Embryonic facial prominence (tissue), 1 donor: ENCODE results near the gene AJM1.
"Not testable (repeated sequence)": the region's sequence is repeated elsewhere in the genome, so short reads cannot be mapped to it uniquely, and the experiment has no call there.

Source experiments
- DNase-seq: peaks from one replicate; pipeline ENCODE4 v3.0.0-alpha.2; 2016; ENCODE audit errors: extremely low spot score

Gene AJM1

DNA sequence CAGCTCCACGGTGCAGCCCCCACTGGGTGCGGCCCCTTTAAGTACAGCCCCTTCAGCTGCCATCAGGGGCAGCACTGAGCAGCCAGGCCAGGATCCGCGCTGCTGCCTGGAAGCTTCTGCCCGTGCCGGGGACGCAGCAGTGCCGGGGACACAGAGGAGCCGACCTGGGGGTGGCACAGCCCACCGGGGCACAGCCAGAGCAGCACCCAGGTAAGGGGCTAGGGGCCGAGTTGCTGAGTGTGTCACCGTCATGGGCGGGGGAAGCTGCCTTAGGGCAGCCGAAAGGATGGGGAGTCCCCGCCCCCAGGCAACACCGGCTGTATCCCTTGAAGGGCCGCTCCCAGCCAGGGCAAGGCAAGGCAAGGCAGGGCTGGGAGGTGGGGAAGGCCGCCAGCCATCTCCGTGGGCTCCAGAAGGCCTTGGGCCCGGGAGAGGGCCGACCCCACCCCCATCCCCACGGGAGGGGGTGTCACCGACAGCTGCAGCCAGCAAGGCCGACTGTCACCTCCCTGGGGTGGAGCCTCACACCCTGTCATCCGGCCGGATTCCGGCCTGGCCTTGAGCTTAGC is at the start of gene AJM1:
Gene AJM1 (plus strand): TSS at position 99 of the 569 bp plus-strand sequence. CDS start 1,937 bp downstream, outside the sequence.
- not testable (repeated sequence) for DNase-seq

DNA sequence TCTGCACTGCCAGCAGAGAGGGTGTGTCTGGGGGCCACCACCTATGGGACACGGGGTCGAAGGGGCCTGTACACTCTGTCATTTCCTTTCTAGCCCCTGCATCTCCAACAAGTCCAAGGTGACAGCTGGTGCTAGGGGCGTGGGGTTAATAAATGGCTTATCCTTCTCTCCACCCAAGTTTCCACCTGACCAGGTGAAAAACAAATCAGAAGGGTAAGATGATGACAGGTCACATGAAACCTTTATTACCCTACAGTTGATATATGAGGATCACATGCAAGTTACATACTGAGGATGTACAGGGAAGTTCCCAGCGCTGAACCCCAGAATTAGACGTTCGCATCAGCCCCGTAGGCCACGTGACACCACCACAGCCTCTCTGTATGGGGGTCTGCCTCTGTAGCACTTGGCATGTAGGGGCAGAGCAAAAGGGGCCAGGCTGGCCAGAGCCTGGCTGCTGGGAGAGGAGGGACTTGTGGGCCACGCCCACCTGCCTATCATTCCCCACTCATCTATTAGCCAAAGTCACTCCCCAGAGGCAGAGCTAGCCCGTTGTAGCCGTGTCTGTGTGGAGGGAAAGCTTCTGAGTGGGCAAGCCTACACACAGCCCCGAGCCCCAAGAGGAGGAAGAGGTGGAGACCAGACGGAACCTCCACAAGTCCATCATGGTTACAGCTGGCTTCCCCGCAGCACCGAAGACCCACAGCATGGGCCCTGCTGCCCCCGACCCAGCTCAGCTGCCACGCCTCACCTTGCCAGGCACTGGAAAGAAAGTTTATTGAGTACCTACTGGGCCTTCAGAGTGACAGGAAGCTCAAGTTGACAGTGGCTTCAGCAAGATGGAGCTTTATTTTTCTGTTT is 49.0 kb upstream of the AJM1 start:
- DNase-seq: no peak

GRCh38 chr9:136794281-136794999 is 47.8 kb upstream of the AJM1 start:
- DNase-seq: no peak

GRCh38 chr9:136795000-136795348 is 47.3 kb upstream of the AJM1 start:
- DNase-seq: no peak

- DNase-seq: no peak
These were observed 46.0 kb upstream of the AJM1 start, which contains the start of gene CCDC183 for GRCh38 chr9:136796238-136796774. CCDC183 (plus strand) TSS chr9:136796338; CDS start chr9:136796398, 60 bp downstream.

DNA sequence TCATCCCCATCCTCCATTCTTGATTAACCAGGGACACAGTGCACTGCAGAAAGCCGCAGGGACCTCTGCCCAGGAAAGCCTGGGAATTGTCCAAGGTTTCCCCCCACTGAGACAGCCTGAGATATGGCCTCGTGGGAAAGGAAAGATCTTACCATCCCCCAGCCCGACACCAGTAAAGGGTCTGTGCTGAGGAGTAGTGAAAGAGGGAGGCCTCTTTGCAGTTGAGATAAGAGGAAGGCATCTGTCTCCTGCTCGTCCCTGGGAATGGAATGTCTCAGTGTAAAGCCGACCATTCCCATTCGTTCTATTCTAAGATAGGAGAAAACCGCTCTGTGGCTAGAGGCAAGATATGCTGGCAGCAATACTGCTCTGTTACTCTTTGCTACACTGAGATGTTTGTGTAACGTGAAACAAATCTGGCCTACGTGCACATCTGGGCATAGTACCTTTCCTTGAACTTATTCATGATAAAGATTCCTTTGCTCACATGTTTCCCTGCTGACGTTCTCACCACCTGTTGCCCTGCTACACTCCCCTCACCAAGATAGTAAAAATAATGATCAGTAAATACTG is 45.4 kb upstream of the AJM1 start:
- not testable (repeated sequence) for DNase-seq

GRCh38 chr9:136798708-136799078 is 43.6 kb upstream of the AJM1 start:
- DNase-seq: no peak

GRCh38 chr9:136799079-136799853 is 43.0 kb upstream of the AJM1 start:
- DNase-seq: no peak

DNA sequence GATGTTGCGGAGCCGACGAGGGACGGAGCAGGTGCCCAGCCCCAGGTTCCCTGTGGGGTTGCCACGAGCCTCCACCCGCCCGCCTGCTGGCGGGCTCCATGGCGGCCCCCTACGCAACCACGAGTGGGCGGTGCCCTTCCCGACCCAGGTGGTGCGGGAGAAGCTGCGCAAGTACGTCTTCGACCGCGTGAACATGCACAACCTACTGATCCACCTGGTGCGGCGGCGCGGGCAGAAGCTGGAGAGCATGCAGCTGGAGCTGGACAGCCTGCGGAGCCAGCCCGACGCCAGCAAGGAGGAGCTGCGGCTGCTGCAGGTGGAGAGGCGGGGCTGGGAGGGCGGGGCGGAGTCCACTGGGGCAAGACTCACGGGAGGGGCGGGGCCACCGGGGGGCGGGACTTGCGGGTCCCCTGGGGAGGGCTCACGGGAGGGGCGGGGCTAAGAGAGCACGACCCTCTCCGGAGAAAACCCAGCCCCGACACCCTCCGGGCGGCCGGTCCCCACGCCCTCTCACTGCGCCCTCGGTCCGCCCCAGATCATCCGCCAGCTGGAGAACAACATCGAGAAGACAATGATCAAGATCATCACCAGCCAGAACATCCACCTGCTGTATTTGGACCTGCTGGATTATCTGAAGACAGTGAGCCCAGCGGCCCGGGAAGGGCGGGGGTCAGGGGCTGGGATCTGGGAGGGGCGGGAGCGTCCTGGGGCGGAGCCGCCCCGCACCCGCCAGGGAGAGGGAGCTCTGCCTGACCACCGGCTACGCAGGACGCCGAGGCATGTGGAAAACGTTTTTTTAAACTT is 42.2 kb upstream of the AJM1 start:
- DNase-seq: no peak

DNA sequence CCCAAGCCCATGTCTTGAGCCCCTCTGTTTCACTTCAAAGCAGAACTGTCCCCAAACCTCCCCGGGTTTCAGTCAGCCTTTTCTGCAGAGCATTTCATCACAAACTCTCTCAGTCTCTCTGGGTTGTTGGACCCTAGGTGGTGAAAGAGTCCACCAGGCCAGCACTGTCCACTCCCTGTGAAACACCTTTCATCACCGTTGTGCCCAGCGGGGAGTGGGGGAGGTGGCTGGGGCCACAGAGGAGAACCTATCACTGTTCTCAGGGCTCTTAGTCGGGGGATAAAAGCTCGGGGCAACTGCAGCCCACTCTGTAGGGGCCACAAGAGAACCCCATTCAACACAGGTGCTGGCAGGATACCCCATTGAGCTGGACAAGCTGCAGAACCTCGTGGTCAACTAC is 40.0 kb upstream of the AJM1 start:
- DNase-seq: no peak

DNA sequence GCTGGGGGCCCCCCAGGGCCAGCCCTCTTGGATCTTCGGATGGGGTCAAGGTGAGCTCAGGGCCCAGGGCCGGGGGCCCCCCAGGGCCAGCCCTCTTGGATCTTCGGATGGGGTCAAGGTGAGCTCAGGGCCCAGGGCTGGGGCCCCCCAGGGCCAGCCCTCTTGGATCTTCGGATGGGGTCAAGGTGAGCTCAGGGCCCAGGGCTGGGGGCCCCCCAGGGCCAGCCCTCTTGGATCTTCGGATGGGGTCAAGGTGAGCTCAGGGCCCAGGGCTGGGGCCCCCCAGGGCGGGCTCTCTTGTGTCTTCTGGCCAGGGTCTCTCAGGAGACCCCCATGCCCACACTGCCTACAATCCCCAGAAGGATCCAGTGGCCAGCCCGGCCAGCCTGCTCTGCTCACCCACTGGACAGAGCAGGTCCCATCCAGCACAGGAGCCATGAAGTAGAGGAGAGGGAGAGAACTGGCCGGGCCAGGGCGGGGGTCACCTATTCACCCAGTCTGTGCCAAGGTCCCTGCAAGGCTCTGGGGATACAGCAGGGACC is 39.2 kb upstream of the AJM1 start:
- not testable (repeated sequence) for DNase-seq

- no peak for DNase-seq
These were observed 38.4 kb upstream of the AJM1 start for GRCh38 chr9:136803551-136804508.

DNA sequence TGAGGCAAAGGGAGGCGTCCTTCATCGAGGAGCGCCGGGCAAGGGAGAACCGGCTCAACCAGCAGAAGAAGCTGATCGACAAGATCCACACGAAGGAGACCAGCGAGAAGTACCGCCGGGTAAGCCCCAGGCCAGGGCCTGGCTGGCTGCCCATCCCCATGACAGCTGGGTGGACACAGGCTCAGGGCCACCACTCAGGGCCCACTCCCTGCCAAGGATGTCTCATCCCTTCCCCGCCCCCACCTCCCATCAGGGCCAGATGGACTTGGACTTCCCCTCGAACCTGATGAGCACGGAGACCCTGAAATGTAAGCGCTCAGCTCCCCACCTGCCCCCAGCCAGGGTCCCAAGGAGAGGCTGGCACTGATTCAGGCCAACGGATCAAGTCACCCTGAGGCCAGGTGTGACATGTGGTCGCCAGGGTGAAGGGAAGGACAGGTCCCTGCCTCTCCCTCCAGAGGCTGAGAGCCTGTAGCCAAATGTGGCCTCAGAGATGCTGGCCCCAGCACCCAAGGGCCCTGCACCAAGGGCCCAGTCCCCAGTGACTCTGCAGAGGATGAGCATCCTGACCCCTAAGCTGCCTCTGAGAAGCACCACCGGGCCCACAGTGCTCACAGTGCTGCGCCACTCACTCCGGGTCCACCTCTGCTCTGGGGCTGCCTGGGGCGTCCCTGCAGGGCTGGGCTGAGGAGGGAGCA is 37.6 kb upstream of the AJM1 start:
- no peak for DNase-seq

- no peak for DNase-seq
These were observed 37.0 kb upstream of the AJM1 start for GRCh38 chr9:136805207-136805740.

DNA sequence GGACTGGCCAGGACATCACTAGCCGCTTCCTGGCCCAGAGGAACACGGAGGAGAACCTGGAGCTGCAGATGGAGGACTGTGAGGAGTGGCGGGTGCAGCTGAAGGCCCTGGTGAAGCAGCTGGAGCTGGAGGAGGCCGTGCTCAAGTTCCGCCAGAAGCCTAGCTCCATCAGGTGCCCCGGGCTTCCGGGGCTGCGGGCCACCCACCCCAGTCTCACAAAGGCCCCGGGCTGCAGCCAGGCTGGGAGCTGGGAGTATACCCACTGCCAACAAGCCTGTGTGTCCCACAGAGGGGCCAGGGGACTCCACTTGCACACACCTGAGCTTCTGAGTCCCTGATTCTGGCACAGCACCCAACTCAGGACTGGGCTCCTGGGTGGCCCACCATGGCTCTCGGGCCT is 36.2 kb upstream of the AJM1 start:
- DNase-seq: no peak

- DNase-seq: no peak
These were observed 35.6 kb upstream of the AJM1 start for GRCh38 chr9:136806631-136807201.

DNA sequence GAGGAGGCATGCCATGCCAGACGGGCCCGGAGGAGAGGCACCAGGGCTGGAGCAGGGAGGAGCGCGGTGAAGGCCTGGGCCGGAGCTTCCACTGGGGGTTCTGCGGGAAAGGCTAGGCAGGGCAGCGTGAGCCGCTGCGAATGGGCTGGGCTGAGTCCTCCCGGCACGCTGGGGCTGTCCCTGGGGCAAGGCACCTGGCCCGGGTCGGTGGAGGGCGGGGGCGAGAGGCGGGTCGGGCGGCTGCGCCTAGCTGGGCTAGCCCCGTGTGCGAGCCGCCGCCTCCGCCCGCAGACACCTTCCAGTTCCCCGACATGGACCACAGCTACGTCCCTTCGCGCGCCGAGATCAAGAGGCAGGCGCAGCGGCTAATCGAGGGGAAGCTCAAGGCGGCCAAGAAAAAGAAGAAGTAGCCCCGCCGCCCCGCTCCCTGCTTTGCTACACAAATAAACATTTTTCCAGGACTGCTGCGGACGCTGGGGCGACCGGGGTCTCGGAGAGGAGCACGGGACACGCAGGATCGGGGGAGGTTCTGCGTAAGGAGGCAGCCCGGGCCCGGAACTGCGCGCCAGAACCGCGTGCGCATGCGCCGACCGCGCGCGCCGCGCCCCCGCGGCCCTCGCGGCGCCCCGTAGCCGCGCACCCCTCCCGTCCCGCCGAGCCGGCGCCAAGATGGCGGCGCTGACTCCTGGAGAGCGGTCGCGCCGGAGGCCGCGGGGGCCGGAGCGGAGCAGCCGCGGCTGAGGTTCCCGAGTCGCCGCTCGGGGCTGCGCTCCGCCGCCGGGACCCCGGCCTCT is 34.8 kb upstream of the AJM1 start, which contains the start of gene RABL6:
Gene RABL6 (plus strand): TSS at position 668 of the 794 bp plus-strand sequence. CDS start 249 bp downstream, outside the sequence.
- DNase-seq: no peak
